ENCODE data around the gene ZNF175.

ZNF175 gene

DNA sequence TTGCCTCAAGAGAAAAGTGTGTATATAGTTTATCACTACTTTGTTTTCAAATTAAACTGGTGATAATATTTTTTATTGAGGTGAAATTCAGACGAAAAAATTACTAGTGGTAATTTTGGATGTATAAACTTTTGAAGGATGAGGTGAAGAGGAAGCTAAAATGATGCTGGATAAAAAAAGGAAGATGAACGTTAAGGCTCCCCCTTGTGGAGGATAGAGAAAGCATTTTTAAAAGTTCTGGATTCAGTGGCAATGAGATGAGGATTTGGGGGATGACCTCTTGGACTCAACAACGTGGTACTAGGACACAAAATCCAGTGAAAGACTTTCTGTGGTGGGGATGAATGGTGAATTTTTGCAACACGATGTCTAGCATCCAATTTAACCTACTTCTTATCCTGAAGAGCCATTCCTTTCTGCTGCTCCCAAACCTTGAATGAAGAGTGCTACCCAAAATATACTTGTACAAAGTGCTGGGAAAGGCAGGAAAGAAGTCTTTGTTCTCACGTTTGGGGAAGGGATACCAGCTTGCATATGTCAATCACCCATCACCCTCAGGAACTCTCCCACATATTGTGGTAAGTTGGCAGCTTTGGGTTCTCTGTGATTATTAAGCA lies 66.4 kb downstream of the ZNF175 start:
- peak in 1 of 2 experiments; percentile 1 for DNase-seq

DNA sequence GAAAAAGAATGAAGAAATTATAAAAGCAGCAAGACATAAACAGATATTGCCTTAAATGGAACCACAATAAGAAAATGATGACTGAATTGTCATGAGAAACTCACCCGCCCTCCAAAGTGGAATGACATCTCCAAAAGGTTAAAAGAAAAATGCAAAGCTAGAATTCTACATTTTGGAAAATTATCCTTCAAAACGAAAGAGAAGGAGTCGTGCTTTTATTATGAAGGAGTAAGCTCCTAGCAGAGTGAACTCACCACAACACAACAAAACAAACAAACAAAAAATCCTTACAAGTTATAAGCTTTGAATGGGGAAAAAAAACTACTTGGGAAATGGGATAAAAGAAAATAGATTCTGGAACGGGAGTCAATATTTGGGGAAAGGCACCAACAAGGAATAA lies 68.8 kb downstream of the ZNF175 start:
- no peak for DNase-seq

DNA sequence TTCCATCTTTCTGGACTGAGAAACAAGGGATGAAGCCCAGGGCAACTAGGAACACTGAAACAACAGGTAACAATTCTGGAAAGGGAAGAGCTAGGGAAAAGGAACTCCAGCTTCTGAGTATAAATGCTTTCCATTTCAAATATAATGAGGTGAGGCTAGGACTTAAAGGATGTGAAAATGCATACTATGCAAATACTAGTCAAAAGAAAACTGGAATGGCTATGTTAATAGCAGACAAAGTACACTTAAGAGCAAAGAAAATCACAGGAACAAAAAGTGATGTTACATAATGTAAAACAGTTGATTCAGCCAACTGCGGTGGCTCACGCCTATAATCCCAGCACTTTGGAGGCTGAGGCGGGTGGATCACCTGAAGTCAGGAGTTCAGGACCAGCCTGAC lies 69.3 kb downstream of the ZNF175 start:
- no peak for DNase-seq

DNA sequence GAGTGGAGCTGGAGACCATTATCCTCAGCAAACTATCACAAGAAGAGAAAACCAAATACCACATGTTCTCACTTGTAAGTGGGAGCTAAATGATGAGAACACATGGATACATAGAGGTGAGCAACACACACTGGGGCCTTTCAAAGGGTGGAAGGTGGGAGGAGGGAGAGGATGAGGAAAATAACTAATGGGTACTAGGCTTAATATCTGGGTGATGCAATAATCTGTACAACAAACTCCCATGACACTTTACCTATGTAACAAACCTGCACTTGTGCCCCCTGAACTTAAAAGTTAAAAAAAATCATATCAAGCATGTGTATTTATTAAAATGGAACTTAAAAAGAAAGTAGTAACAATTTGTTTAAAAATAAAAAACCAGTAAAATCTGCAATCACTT lies 70.6 kb downstream of the ZNF175 start:
- no peak for DNase-seq

All from SW 1271 (cell line).